Thyroid gland (tissue), 4 donors: Measurements from ENCODE around the gene LIMK1.

Source experiments
- POLR2A ChIP-seq, 2 donors: fragments of 450-650 bp; IDR thresholded peaks; one replicate each; pipeline ENCODE4 v1.6.1; 2017; ENCODE audit warnings: antibody characterized with exemption in 2 of 2, mild to moderate bottlenecking in 2 of 2, moderate library complexity in 1 of 2
- TF ChIP-seq, protein P1 (sequence below), 6 experiments: fragments of 200-600 bp in 3 of 6; fragments of 450-650 bp in 3 of 6; sonication (generic) in 3 of 6; IDR thresholded peaks; one replicate each; pipeline ENCODE4 v1.5.1; 2016 to 2019; ENCODE audit warnings: antibody characterized with exemption in 6 of 6, mild to moderate bottlenecking in 2 of 6, inconsistent platforms in 1 of 6, moderate library complexity in 1 of 6

GRCh38 chr7:74082770-74083116 is 861 bp upstream of the LIMK1 start:
- TF ChIP-seq, protein P1, sequence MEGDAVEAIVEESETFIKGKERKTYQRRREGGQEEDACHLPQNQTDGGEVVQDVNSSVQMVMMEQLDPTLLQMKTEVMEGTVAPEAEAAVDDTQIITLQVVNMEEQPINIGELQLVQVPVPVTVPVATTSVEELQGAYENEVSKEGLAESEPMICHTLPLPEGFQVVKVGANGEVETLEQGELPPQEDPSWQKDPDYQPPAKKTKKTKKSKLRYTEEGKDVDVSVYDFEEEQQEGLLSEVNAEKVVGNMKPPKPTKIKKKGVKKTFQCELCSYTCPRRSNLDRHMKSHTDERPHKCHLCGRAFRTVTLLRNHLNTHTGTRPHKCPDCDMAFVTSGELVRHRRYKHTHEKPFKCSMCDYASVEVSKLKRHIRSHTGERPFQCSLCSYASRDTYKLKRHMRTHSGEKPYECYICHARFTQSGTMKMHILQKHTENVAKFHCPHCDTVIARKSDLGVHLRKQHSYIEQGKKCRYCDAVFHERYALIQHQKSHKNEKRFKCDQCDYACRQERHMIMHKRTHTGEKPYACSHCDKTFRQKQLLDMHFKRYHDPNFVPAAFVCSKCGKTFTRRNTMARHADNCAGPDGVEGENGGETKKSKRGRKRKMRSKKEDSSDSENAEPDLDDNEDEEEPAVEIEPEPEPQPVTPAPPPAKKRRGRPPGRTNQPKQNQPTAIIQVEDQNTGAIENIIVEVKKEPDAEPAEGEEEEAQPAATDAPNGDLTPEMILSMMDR (IDR thresholded peaks at IDR 0.05), result no peak
- no peak for TF ChIP-seq POLR2A (IDR thresholded peaks at IDR 0.05)
